Stimulated activated naive CD8-positive, alpha-beta T cell treated with anti-CD3 and anti-CD28 coated beads, Interleukin-15, amount 100 ng/mL, for 72 hours (primary cell): ENCODE data around the gene RDH16.
"Not testable (repeated sequence)": the region's sequence is repeated elsewhere in the genome, so short reads cannot be mapped to it uniquely, and the experiment has no call there.

Source experiments
- ATAC-seq: fragments of 150-1000 bp; cut with Tn5 transposase; 2 replicates; pipeline ENCODE4 v1.10.0; 2021; ENCODE audit warnings: mild to moderate bottlenecking, moderate library complexity
- DNase-seq, 2 donors: peaks; one replicate each; pipeline ENCODE4 v3.0.0; 2021 to 2022
- H3K27ac Mint-ChIP-seq, 2 donors: one replicate each; pipeline ENCODE4 v1.8.0; 2022; ENCODE audit warnings: mild to moderate bottlenecking in 2 of 2, mixed read lengths in 2 of 2, moderate library complexity in 2 of 2
- H3K27me3 Mint-ChIP-seq: one replicate; pipeline ENCODE4 v1.8.0; 2022; ENCODE audit warnings: mixed read lengths
- H3K4me1 Mint-ChIP-seq: one replicate; pipeline ENCODE4 v1.8.0; 2022; ENCODE audit warnings: mild to moderate bottlenecking, mixed read lengths
- H3K4me3 Mint-ChIP-seq, 2 donors: one replicate each; pipeline ENCODE4 v1.8.0; 2022; ENCODE audit warnings: mild to moderate bottlenecking in 2 of 2, mixed read lengths in 2 of 2, moderate library complexity in 1 of 2
- H3K9me3 Mint-ChIP-seq, 2 donors: one replicate each; pipeline ENCODE4 v1.8.0; 2022; ENCODE audit warnings: mixed read lengths in 2 of 2

RDH16 gene

DNA sequence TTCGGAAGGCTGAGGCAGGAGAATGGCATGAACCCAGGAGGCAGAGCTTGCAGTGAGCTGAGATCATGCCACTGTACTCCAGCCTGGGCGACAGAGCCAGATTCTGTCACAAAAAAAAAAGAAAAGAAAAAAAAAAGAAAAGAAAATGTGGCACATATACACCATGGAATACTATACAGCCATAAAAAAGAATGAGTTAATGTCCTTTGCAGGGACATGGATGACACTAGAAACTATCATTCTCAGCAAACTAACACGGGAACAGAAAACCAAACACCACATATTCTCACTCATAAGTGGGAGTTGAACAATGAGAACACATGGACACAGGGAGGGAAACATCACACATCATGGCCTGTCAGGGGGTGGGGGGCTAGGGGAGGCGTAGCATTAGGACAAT lies 20.0 kb upstream of the RDH16 start:
- not testable (repeated sequence) for H3K4me3 Mint-ChIP-seq, H3K27me3 Mint-ChIP-seq, H3K27ac Mint-ChIP-seq, H3K4me1 Mint-ChIP-seq, DNase-seq, ATAC-seq, H3K9me3 Mint-ChIP-seq

DNA sequence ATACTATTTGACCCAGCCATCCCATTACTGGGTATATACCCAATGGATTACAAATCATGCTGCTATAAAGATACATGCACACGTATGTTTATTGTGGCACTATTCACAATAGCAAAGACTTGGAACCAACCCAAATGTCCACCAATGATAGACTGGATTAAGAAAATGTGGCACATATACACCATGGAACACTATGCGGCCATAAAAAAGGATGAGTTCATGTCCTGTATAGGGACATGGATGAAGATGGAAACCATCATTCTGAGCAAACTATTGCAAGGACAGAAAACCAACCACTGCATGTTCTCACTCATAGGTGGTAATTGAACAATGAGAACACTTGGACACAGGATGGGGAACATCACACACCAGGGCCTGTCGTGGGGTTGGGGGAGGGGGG lies 16.8 kb upstream of the RDH16 start:
- not testable (repeated sequence) for H3K4me3 Mint-ChIP-seq, ATAC-seq, H3K9me3 Mint-ChIP-seq, H3K27me3 Mint-ChIP-seq, H3K4me1 Mint-ChIP-seq, DNase-seq, H3K27ac Mint-ChIP-seq

DNA sequence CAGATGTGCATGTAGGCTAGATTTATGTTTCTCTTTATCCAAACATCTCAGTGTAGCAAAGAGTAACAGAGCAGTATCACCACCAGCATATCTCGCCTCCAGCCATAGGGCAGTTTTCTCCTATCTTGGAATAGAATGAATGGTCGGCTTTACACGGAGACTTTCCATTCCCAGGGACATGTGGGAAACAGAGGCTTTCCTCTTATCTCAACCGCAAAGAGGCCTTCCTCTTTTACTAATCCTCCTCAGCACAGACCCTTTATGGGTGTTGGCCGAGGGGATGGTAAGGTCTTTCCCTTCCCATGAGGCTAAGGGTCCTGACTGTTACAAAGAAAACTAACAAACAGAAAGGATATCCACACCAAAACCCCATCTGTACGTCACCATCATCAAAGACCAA lies 11.5 kb upstream of the RDH16 start:
- H3K27me3 Mint-ChIP-seq, H3K9me3 Mint-ChIP-seq: not testable (repeated sequence)

DNA sequence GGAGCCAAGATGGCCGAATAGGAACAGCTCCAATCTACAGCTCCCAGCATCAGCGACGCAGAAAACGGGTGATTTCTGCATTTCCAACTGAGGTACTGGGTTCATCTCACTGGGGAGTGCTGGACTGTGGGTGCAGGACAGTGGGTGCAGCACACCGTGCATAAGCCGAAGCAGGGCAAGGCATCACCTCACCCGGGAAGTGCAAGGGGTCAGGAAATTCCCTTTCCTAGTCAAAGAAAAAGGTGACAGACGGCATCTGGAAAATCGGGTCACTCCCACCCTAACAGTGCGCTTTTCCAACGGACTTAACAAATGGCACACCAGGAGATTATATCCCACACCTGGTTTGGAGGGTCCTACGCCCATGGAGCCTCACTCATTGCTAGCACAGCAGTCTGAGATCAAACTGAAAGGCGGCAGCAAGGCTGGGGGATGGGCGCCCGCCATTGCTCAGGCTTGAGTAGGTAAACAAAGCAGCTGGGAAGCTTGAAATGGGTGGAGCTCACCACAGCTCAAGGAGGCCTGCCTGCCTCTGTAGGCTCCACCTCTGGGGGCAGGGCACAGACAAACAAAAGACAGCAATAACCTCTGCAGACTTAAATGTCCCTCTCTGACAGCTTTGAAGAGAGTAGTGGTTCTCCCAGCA lies 8.7 kb upstream of the RDH16 start:
- H3K4me1 Mint-ChIP-seq, H3K4me3 Mint-ChIP-seq, H3K27me3 Mint-ChIP-seq, H3K27ac Mint-ChIP-seq, H3K9me3 Mint-ChIP-seq, DNase-seq, ATAC-seq: not testable (repeated sequence)

More for the DNA sequence above, 11.5 kb upstream of the RDH16 start:
- H3K4me1 Mint-ChIP-seq, ATAC-seq, DNase-seq, H3K4me3 Mint-ChIP-seq: not testable (repeated sequence)
- H3K27ac Mint-ChIP-seq = peak overlapping the region in 1 of 2 donors; percentile 6

DNA sequence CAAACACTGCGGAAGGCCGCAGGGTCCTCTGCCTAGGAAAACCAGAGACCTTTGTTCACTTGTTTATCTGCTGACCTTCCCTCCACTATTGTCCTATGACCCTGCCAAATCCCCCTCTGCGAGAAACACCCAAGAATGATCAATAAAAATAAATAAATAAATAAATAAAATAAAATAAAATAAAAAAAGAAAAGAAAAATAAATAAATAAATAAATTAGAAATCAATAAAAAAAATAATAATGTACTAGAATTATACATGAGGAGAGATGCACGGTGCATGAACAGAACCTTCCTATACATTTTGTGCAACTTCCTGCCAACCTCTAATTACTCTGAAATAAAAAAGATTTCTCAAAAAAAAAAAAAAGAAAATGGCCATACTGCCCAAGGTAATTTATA lies 7.7 kb upstream of the RDH16 start:
- H3K4me1 Mint-ChIP-seq, DNase-seq, H3K27ac Mint-ChIP-seq, ATAC-seq, H3K27me3 Mint-ChIP-seq, H3K4me3 Mint-ChIP-seq, H3K9me3 Mint-ChIP-seq: not testable (repeated sequence)

DNA sequence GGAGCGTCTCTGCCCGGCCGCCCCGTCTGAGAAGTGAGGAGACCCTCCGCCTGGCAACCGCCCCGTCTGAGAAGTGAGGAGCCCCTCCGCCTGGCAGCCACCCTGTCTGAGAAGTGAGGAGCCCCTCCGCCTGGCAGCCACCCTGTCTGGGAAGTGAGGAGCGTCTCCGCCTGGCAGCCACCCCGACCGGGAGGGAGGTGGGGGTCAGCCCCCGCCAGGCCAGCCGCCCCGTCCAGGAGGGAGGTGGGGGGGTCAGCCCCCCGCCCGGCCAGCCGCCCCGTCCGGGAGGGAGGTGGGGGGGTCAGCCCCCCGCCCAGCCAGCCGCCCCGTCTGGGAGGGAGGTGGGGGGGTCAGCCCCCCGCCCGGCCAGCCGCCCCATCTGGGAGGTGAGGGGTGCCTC lies 6.1 kb upstream of the RDH16 start:
- not testable (repeated sequence) for H3K27me3 Mint-ChIP-seq, ATAC-seq, H3K4me3 Mint-ChIP-seq, DNase-seq, H3K4me1 Mint-ChIP-seq, H3K27ac Mint-ChIP-seq, H3K9me3 Mint-ChIP-seq

DNA sequence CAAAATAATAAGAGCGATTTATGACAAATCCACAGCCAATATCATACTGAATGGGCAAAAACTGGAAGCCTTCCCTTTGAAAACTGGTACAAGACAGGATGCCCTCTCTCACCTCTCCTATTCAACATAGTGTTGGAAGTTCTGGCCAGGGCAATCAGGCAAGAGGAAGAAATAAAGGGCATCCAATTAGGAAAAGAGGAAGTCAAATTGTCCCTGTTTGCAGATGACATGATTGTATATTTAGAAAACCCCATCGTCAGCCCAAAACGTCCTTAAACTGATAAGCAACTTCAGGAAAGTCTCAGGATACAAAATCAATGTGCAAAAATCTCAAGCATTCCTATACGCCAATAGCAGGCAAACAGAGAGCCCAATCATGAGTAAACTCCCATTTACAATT lies 4.8 kb upstream of the RDH16 start:
- not testable (repeated sequence) for ATAC-seq, H3K4me3 Mint-ChIP-seq, DNase-seq, H3K27me3 Mint-ChIP-seq, H3K27ac Mint-ChIP-seq, H3K4me1 Mint-ChIP-seq
- peaks cover 9 to 17% of the 10 kb centered on the region in 2 donors for H3K9me3 Mint-ChIP-seq

DNA sequence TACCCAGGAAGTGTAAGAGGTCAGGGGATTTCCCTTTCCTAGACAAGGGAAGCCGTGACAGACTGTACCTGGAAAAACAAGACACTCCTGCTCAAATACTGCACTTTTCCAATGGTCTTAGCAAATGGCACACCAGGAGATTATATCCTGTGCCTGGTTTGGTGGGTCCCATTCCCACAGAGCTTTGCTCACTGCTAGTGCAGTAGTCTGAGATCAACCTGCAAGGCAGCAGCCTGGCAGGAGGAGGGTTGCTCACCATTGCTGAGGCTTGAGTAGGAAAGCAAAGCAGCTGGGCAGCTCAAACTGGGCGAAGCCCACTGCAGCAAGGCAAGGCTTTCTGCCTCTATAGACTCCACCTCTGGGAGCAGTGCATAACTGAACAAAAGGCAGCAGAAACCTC lies 1.0 kb upstream of the RDH16 start:
- ATAC-seq (no peak), DNase-seq (no peak)
- Mint-ChIP-seq H3K27ac (no peak overlapping the region), H3K9me3 (peaks cover 9 to 19% of the 10 kb centered on the region in 2 donors), H3K4me1 (peaks cover 4% of the 10 kb centered on the region), H3K4me3 (no peak overlapping the region), H3K27me3 (peaks cover 8% of the 10 kb centered on the region)

DNA sequence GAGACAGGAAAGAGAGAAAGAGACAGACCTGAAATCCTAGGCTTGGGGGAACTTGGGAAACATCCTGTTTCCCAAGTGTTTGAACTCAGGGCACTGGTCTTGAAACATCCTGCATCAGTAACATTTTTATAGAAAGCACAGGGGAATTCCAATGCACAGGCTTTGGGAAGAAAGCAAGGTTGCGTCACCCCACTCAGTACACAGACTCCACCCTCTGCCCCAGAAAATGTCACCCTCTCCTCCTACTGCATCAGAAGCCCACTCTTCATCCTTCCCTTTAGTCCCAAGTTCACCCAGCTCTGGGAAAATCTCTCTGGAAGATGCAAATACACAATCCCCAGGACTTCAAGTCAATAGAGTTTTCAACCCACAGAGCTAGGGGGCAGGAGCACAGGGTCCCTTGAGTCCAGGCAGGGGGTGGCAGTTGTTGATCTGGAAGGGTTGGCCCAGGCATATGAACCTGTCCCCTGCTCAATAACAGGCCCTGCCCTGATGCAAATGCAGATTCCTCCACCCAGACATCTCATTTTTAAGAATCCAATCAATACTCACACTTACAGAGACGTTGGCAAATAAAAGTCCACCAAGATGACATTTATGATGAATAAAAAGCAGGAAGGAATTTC lies 1.7 kb downstream of the RDH16 start:
- Mint-ChIP-seq H3K4me1 (peaks cover 4% of the 10 kb centered on the region), H3K4me3 (no peak overlapping the region), H3K27ac (peak overlapping the region in 1 of 2 donors; percentile 8), H3K9me3 (peaks cover 9 to 19% of the 10 kb centered on the region in 2 donors), H3K27me3 (peaks cover 8% of the 10 kb centered on the region)
- ATAC-seq = no peak
- no peak for DNase-seq

DNA sequence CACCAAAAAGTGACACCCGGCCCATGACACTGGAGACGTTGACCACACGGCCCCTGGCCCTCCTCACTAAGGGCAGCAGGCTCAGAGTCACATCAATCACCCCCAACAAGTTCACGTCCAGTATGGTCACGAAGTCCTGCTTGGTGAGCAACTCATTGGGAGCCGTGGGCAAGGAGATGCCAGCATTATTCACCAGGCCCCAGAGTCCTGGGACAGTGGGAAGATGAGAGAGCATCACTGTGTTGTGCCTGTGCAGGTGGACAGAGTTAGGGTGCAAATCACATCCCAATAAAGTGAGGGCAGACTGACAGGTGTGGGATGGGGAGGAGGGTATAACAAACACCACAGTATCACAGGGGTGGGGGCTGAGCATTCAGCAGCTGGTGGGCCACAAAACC lies 2.5 kb downstream of the RDH16 start:
- DNase-seq (no peak), ATAC-seq (no peak)
- Mint-ChIP-seq H3K9me3 (peaks cover 9 to 19% of the 10 kb centered on the region in 2 donors), H3K4me1 (peaks cover 4% of the 10 kb centered on the region), H3K4me3 (no peak overlapping the region), H3K27ac (no peak overlapping the region), H3K27me3 (peaks cover 8% of the 10 kb centered on the region)

DNA sequence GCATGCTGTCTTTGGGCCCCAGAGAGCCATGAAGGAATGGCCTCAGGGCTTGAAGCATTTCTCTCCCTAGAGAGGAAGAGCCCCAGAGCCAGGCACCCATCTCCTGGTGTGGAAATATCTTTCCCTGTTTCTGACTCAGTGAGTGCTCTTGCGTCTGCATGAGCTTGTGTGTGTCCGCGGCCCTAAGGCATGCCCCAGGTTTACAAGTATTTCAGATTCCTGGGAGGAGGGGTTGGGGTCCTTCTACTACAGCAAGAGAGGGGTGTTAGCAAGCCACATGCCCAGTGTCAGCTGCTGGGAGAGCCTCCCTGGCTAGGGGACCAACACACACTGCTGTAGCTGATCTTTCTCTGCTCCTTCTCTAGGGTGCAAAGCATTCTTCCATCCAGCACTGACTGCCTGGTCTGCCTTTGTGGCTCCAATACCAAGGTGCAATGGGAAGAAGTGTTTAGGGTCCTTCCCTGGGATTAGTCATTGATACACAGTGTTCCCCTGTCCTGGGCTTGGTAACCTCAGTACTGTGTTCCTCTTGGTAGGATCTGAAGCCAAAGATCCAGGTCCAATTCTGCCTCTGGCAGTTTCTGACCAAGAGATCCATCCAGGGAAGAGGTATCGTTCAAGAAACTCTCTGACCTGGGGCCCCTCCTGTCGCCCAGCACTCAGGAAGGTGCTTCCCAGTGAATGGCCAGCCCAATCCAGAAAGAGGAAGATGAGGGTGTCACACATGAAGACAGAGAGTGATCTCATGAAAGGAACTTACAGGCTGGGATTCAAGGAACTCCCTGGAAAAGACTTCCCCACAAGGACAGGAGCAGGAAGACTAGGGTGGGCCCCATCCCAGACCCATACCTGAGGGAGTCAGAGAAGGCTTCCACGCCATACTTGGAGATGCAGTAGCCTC lies 3.1 kb downstream of the RDH16 start:
- Mint-ChIP-seq H3K4me3 (no peak overlapping the region), H3K27ac (no peak overlapping the region), H3K9me3 (peaks cover 6 to 14% of the 10 kb centered on the region in 2 donors), H3K4me1 (peaks cover 4% of the 10 kb centered on the region), H3K27me3 (peaks cover 3% of the 10 kb centered on the region)
- ATAC-seq (no peak), DNase-seq (no peak)

DNA sequence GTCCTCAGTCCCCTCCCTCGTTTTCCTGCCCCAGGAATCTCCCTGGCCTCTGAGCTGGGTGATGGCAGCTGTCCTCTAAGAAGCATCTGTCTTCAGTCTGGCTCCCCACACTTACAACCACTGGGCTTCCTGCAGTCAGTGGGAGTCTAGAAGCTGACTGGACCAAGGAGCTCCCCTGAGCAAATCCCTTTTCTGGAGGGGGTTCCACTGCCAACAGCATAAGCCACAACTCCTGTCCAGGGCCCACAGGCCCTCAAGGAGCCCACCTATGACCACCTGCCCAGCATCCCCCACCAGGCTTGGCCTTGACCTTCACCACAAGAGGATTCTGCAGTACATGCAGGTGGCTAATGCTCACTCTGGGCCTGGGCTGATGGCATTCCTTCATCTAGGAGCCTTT lies 4.1 kb downstream of the RDH16 start:
- Mint-ChIP-seq H3K4me3 (no peak overlapping the region), H3K4me1 (peaks cover 4% of the 10 kb centered on the region), H3K27me3 (no peaks in the 10 kb centered on the region), H3K9me3 (peaks cover 5 to 11% of the 10 kb centered on the region in 2 donors), H3K27ac (no peak overlapping the region)
- ATAC-seq (no peak), DNase-seq (no peak)

DNA sequence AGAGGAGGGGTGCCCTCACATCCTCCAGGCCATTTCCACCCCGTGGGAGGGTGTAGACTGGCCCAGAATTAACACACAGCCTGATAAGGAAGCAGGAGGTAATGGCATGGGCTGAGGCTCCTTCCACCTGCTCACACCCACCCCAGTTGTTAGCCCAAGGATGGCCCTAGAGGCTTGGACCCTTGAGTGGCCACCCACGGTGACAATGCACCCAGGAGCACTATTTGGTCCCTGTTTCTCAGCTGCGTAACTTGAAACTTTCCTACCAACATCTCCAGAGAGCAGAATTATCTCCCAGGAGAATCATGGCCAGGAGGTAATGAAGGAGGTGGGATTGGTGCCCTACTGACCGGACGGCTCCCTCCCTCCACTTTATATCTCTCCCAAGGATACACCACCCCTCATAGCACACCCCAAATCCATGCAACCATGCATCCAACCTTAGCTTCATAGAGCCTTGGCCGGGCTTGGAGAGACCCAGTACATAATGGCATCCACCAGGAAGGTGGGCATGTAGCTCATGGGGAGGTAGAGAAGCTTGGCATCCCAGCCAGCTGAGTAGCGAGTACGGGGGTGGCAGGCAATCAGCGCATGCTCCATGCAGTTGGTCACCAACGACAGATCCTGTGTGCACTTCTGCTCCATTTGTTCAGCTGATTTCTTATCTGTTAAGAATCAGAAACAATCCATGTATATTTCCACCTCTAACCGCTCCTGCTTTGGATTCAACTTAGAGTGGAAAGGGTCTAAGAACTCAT lies 5.6 kb downstream of the RDH16 start:
- H3K27me3 Mint-ChIP-seq = no peaks in the 10 kb centered on the region
- H3K4me1 Mint-ChIP-seq = peaks cover 4% of the 10 kb centered on the region
- H3K27ac Mint-ChIP-seq = no peak overlapping the region
- ATAC-seq = no peak
- no peak for DNase-seq
- H3K4me3 Mint-ChIP-seq = no peak overlapping the region
- no peaks in the 10 kb centered on the region for H3K9me3 Mint-ChIP-seq

DNA sequence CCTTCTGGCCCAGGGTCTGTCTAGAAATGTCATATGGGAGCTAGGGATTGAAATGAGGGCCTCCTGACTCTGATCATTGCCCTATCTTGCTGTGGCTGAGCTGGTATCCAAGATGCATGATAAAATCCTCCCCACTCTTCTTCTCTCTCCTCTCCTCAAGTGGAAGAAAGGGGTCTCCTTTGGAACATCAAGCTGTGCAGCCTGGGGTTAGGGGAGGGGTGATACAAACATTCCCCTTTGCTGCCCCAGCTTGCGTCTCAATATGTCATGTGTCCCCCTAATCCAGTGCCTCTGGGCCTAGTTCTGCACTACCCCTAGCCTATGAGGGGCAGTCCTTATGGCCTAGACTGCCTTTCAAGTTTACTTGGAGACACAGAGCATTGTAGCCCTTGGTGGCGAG lies 8.5 kb downstream of the RDH16 start:
- no peak for ATAC-seq
- H3K27me3 Mint-ChIP-seq = no peaks in the 10 kb centered on the region
- H3K9me3 Mint-ChIP-seq = peaks cover 0 to 4% of the 10 kb centered on the region in 2 donors
- no peaks in the 10 kb centered on the region for H3K4me1 Mint-ChIP-seq
- H3K4me3 Mint-ChIP-seq = no peak overlapping the region
- no peak overlapping the region for H3K27ac Mint-ChIP-seq
- no peak for DNase-seq

DNA sequence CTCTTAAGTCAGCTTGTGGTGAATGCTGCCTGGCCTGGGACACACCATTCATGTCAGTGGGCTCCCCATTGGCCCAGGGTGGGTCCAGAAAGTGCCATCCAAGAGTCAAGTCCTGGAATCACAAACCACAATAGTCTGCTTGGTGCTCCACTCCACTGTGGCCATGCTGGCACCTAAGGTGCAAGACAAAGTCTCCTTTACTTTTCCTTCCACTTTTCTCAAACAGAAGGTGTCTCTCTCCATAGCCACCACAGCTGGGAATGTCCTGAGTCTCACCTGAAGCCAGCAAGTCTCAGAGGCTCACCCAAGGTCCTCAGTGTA lies 9.0 kb downstream of the RDH16 start:
- no peak overlapping the region for H3K4me3 Mint-ChIP-seq
- peaks cover 0 to 8% of the 10 kb centered on the region in 2 donors for H3K9me3 Mint-ChIP-seq
- ATAC-seq (no peak), DNase-seq (no peak)
- H3K4me1 Mint-ChIP-seq = no peaks in the 10 kb centered on the region
- H3K27me3 Mint-ChIP-seq = no peaks in the 10 kb centered on the region
- H3K27ac Mint-ChIP-seq = peak overlapping the region in 1 of 2 donors; percentile 8
